HG03378 (cell line): ENCODE measurements around the gene TFAP2C.
"Not testable (repeated sequence)": the region's sequence is repeated elsewhere in the genome, so short reads cannot be mapped to it uniquely, and the experiment has no call there.

Experiments
- ATAC-seq: cut with Tn5 transposase; IDR thresholded peaks from one replicate; pipeline ENCODE4 v1.9.1; 2021; ENCODE audit warnings: mild to moderate bottlenecking, moderate library complexity; ENCODE audit not compliant: unreplicated experiment

TFAP2C gene

DNA sequence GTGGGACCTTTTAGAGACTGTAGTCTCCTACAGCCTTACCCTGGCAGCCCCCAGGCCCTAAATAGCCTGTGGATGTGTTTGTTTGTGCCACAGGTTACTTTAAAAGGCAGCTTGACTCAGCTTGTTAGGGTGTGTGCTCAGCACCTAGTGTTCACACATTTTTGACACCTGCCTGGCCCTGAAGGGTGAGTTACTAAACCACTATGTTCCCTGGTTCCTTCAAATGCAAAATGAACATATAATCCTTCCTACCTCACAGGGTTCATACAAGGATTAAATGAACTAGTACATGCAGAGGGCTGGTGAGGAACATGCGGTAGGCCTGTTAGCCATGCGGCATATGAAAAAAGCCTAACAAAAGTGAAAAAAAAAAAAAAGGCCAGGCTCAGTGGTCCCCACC lies 14.9 kb upstream of the TFAP2C start:
- no peak for ATAC-seq

DNA sequence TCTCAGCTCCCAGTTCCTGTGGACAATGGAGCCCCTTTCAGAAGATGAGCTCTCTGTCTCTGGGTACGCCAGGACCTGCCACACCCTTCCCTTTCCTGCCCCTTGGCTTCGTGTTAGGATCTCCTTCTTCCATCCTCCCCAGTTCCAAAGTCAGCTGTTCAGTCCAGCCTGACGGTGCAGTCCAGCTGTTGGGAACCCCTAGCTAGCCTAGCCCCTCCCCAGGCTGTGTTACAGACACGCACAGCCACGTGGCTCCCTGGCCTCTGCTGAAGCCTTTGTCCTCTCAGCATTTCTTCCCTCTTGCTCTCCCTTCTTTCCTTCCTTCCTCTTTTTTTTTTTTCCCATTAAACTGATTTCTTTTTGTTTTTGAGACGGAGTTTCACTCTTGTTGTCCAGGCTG lies 12.4 kb upstream of the TFAP2C start:
- no peak for ATAC-seq

DNA sequence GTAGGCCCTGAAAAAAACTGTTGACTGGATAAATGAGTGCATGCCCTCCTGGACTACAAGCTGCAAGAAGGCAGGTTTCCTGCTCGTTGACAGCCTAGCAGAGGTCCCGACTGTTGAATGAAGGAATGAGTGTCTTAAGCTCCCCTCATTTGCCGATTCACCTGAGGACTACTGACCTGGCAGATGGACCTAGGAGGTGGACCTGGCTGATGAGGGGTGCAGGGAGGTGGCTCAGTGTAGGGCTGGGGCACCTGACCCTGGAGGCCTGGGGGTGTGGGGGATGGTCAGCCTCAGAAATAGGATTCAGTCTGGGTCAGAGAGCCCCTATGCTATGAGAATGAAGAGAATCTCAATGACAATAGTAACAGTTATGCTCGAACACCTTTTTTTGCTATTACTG lies 11.6 kb upstream of the TFAP2C start:
- ATAC-seq: no peak

DNA sequence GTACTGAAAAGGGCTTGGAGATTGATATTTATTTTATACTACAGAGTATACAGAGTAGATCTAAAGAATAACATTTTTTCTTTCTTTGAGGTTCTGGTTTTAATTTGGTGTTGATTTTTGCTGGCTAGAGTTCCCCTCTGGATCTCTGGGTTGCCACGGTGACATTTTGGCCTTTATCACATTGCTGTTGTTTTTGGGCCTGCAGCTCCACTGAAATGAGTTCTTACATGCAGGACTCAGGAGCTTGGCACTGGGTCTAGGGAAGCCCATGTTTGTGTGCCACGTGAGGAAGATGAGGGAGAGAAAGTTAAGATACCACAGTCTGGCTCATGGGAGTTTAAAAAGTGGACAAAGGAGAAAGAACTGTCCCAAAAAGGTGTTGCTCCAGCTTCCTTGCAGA lies 7.4 kb upstream of the TFAP2C start:
- no peak for ATAC-seq

DNA sequence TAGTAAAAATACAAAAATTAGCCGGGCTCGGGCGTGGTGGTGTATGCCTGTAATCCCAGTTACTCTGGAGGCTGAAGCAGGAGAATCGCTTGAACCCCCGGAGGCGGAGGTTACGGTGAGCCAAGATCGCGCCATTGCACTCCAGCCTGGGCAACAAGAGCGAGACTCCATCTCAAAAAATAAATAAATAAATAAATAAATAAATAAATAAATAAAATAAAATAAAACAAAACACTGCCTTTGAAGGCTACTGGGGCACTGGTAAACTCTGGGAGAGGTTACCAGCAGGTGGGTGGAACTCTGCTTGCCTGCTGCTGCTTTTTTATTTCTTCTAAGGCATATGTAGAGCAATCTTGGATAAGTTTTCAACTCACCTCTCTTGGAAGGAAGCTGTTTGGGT lies 5.2 kb upstream of the TFAP2C start:
- not testable (repeated sequence) for ATAC-seq

DNA sequence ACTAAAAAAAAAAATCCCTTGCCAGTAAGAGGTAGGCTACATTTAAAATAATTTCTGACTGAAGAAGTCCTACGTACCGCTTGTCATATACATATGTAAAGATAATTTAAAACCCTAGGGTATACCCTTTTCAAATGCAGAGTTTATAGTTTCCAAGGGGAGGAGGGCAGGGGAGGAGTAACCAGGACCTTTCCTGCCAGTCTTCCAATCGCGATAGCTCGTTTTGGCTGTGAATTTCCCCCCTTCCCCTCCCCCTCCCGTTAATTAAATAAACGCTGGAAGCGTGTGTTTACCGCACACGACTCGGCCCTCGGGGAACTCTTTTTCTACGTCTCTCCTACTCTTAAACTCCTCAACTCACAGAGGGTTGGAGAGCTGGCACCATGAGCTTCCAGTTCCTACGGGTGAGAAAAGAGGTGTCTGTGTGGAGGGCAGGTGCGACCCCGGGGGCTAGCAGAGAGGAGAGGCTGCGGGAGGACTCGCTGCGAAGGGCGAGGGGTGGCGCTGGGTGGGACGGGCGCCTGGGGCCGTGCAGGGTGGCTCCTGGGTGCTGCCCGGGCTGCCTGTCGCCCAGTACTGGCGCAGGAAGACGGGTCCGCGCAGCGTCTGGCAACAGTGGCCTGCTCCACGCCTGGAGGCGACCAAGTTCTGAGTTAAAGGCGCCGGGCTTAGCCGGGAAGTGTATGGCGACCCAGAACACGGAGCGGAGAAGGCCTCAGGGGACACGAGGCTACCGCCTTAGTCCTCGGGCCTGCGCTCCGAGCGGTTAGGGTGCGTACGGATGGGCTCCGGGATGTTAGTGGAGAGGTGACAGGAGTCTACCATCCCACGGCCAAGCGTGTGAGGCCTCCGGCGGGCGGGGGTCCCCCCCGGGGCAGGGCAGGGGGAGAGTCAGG lies 4.1 kb upstream of the TFAP2C start:
- ATAC-seq: no peak

DNA sequence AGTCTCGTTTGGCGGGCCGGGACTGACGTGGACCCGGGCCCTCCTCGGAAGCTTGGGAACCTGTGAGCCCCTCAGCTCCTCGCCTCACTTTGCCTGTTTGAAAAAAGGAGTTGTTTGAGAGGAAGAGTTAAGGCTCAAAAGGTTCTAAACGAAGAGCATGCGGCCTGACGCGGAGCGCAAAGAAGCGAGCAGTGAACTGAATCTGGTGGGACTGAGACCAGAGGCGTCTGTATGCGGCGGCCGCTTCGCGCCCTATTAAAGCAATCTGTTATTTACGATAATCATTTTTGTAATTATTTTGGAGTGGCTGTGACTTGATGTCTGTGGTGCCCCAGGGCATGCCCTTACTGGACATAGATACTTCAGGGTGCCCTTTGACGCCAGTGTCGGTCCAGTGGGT lies 3.3 kb upstream of the TFAP2C start:
- ATAC-seq: no peak

DNA sequence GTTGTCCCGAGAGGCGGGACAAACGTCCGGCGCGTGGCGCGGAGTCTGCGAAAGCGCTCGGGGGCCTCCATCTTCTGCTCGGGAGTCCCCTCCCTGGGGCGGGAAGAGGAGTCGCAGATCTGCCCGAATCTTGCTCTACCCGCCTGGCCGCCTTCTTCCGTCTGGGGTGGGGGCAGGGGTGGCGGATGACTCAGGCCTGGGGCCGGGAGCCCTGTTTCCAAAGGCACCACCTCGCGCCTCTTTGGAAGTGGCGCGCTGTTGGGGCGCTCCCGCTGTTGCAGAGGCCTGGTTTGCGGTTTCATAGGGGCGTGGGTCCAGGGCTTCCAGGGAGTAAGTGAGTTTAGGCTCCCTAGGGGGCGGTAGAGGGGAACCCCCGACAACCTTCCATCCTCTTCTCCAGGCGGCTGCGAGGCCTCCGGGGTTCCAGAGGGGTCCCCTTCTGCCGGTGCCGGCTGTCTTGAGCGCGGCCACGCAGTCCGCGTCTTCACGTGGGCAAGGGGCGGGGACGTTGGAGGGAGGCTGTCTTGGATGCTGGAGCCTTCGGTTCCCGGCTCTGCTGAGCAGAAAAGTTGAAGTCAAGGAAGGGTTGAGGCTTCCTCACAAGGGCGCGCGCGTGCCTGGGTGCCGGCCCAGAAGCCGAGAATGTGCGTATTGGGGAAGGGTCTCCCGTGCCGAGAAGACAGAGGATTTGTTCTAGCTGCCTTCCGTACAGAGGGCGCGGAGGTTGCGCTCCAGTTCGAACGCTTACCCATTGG lies 2.6 kb upstream of the TFAP2C start:
- ATAC-seq: no peak

DNA sequence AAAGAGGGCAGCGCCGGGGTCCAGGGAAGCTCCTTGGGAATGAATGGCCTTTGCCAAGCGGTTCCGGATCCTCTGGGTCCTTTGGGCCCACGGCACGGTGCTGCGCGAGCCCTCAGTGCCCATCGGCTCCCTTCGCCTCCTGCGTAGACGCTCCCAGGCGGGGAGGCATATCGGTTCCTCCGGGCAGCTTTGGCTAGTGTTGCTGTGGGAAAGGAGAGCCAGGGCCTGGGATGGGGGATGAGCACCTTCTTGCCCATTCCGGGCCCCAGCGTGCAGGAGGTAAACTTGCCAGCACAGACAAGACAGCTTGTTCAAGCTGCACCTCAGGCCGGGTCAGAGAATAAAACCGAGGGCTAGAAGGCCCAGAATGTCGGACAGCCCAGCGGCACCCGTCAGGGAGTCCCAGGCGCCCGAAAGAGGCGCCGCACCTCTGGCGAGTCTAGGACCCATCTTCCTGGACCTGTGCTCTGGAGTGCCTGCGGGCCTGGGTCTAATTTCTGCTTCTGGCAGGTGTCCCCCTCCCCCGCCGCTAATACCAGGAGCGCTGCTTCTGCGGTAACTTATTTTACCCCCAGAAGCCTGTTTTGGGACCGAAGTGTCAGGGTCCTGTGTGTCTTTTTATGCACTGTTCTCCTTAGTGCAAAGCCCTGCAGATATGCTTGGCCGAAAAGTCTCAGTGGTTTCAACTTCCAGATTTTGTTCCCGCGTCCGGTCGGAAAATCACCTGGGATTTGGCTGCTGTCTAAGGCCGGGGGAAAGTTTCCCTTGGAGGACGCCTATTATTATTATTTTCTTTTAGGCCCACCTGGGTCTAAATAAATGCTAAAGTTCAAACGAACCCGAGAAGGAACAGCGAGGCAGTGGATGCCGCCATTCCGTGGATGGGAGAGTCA lies 1.7 kb upstream of the TFAP2C start:
- no peak for ATAC-seq

DNA sequence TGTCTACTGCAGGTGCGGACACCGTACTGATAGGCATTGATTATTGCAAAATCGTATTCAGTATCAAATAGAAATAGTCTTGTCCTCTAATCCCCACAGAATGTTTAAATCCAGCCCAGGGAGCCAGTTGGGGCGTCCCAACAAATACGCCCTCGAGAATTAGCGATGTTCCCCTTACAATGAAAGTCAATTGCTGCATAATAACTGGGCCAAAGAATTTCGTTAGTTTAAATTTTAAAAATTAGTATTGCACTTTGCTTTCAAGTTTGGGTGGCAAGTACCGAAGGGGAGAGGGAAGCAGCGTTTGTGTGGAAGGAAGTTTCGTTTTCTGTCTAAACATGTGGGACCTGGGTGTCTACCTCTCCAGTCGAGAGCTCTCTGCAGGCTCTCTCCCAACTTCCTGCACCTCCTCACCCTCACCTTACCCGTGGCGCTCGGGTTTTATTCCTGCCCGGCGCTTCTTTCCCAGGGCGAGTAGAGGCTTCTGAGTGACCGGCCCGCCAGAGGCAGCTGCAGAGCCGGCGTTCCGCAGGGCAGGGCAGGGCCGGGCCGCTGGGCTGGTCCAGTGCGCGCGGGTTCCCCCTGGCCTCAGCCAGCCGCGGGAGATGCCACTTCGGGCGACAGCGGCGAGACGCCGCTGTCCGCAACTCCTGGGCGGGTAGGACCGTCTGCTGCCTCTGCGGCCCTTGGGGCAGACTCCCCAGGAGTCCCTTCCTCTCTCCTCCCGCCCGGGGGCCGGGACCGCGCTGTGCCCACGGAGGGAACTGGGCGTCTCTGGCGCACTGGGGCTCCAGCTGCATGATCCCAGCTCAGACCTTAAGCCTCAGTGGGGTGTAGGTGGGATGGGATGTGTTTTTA lies 862 bp upstream of the TFAP2C start:
- ATAC-seq: no peak

DNA sequence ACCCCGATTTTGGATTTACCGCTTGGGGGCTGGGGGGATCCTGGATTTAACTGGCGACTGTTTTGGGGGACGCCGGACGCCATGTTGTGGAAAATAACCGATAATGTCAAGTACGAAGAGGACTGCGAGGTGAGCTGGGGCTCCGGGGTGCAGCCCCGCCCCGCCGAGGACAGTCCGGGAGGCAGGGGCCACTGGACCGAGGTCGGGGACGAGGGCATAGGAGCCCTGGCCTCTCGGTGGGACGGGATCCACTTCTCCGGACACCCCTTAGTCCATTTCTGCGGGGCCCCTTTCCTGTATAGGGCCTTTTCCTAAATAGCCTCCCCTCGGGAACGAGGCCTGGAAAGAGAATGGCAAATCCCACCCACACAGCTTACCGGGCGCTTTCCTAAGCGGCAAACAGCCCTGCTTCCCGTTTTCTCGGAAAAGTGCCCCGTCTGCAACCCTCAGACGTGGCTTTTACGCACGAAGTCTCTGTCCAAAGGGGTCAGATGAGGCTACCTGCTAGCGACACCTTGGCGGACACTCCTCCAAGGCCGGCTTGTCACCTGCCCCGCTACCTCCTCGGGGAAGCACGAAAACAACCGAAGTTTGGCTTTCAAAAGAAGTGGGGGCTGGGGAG lies 469 bp downstream of the TFAP2C start:
- ATAC-seq: no peak

DNA sequence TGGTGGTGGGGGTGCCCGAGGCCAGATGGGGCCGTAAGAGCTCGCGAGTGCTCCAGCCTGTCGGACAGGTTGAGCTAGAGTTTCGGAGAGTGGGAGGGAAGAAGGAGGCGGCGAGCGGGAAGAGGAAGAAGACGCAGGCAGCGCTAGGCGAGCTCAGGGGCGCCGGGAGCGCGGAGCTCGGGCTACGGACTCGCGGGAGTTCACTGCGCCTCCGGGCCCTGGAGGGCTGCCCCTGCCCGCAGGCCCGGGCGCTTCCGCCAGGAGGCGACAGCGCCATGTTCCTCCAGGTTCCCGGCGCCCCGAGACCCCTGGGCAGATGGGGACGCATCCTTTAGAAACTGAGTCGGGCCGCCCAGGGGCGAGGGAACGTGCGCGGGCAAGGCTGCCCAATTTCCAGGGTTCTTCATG lies 984 bp downstream of the TFAP2C start:
- no peak for ATAC-seq

DNA sequence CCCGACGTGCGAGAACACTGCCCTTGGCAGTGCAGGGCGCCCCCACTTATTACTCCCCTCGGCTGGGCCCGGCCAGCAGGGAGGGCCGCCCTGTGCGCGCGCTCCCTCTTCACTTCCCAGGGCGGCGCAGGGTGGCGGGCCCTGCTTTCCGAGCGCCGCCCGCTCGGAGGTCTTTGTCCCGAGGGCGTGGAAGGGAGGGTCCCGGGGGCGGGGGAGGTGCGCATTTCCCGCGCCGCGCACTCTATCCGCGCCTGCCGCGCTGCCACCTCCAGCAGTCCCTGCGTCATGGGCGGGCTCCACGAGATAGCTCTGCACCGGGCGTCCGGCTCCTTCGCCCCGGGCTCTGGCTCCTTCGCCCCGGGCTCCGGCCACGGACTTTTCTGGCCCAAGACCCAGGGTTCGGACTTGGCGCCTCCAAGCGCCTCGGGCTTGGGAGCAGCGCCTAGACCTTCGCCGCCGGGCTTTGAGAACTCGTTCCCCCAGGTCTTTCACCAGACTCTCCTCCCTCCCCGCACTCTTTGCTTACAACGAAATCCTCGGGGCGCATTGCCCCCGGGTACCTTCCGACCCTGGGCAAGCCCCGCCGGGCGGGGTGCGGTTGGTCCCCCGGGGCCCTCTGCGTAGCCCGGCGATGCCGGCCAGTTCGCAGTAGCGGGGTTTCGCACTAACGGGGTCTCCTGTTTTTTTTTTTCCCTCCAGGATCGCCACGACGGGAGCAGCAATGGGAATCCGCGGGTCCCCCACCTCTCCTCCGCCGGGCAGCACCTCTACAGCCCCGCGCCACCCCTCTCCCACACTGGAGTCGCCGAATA lies 1.6 kb downstream of the TFAP2C start:
- ATAC-seq: no peak

DNA sequence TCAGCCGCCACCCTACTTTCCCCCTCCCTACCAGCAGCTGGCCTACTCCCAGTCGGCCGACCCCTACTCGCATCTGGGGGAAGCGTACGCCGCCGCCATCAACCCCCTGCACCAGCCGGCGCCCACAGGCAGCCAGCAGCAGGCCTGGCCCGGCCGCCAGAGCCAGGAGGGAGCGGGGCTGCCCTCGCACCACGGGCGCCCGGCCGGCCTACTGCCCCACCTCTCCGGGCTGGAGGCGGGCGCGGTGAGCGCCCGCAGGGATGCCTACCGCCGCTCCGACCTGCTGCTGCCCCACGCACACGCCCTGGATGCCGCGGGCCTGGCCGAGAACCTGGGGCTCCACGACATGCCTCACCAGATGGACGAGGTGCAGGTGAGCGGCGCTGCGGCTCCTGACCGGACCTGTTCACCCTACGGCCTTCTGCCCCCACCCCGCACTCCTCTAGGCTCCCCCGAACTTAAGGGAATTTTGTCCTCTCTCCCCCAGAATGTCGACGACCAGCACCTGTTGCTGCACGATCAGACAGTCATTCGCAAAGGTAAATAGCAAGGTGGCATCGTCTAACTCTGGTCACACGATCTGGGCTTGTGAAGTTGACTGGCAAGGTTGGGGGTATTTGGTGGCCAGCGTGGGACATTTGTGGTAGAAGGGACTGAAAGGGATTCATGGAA lies 2.3 kb downstream of the TFAP2C start:
- no peak for ATAC-seq

DNA sequence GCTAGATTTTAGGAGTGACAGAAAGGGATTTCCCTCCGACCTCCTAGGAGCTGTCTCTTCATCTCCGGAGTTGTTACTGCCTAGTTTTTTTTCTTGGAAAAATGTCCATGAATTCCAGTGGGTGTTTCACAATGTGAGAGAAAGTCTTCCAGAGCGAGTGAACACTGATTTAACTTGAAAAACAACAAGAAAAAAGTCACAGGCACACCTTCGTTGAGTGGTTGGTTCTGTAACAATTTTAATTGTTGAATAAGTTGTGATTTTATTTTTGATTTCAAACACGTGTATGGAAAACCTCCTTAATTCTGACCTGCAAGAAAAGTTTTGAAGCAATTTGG lies 2.9 kb downstream of the TFAP2C start:
- ATAC-seq: no peak

DNA sequence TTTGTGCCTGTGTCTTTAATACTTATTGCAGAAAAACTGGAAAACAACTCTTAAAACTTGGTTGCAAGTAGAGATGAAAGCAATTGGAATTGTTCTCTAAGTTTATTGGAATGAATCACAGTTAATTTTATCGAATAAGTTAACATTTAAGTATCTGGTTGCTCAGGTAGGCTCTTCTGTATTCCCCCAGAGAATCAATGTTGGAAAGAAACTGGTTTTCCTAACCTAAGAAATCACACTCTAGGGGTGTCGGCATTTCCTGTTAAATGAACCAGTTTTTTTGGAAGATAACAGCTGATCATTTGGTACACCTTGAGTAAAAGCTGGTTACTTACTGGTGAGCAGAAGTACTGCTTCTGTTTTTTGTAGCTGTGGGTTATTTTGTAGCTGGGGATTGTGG lies 5.2 kb downstream of the TFAP2C start:
- ATAC-seq: no peak

DNA sequence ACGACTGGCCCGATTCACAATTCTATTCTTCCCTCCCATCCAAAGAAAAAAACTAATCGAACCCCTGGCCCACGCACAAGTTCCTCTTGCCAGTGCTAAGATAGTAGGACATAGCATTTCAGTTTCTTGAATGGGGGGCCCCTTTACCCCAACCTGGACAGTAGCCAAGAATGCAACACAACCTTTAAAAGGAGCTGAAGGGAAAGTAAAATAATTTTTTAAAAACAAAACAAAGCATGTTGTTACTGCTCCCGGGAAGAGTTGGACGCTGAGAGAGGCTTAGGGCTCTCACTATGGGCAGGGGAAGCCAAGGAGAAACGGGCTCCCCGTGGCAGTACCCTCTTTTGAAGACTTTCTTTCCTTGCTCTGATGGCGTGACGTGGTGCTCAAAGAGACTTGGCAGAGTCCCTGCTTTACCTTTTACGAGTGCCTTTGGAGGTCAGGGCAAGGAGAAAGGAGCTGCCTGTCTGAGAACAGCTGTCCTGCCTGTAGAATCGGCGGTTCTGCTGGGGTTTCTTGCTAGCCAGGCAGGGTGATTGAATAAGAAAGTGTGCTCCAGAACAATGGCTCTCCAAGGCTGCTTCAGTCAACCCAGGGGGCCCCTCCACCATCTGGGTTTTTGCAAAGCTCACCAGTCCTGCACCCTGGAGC lies 5.8 kb downstream of the TFAP2C start:
- no peak for ATAC-seq

DNA sequence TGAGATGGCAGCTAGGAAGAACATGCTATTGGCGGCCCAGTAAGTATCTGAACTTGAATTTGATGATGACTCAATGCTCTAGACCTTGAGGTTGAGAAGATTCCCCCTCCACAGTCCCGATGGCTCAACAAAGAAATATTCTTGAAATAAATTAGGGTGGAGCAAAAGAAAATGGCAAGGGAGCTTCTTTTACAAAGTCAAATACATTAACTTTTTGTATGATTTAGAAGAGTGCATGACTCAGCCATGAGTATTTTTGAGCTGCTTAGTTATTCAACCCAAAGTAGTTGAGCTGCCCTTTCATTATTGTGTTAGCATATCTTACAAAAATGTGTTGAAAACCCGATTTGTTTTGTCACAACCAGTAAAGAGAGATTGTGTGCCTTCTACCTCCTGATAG lies 7.6 kb downstream of the TFAP2C start:
- ATAC-seq: no peak
